Stimulated activated CD4-positive, alpha-beta T cell treated with anti-CD3 and anti-CD28 coated beads, Interleukin-1b, Interleukin-23, amount 100 ng/mL, for 1 hour (primary cell): ENCODE results near the gene CRTAP.
"Not testable (repeated sequence)": the region's sequence is repeated elsewhere in the genome, so short reads cannot be mapped to it uniquely, and the experiment has no call there.

Source experiments
- DNase-seq, 2 donors: peaks; one replicate each; pipeline ENCODE4 v3.0.0-alpha.2; 2020; ENCODE audit warnings: low read depth in 2 of 2

The CRTAP gene

GRCh38 chr3:33141006-33141405 lies 27.2 kb downstream of the CRTAP start:
- no peak for DNase-seq

GRCh38 chr3:33144433-33144832 lies 30.6 kb downstream of the CRTAP start:
- no peak for DNase-seq

- DNase-seq: no peak
Measured at GRCh38 chr3:33145221-33145900, 31.5 kb downstream of the CRTAP start.

- no peak for DNase-seq
Measured at GRCh38 chr3:33145901-33146580, 32.2 kb downstream of the CRTAP start.

- no peak for DNase-seq
Measured at GRCh38 chr3:33146791-33147445, 33.1 kb downstream of the CRTAP start.

DNA sequence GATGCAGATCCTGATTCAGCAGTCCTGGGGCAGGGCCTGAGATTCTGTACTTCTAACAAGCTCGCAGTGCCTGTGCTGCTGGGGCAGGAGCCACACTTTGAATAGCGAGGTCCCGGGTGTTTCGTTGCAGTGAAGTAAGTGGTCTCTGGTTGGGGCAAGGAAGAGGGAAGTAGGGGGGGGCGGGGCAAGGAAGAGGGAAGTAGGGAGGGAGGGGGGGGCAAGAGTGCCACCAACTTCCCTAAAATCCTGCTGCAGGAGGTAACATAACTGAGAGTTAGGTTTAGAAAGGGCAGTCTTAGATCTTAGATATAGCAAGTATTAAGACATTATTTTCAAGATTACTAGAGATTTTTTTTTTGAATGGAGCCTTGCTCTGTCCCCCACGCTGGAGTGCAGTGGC lies 35.5 kb downstream of the CRTAP start:
- DNase-seq: no peak

DNA sequence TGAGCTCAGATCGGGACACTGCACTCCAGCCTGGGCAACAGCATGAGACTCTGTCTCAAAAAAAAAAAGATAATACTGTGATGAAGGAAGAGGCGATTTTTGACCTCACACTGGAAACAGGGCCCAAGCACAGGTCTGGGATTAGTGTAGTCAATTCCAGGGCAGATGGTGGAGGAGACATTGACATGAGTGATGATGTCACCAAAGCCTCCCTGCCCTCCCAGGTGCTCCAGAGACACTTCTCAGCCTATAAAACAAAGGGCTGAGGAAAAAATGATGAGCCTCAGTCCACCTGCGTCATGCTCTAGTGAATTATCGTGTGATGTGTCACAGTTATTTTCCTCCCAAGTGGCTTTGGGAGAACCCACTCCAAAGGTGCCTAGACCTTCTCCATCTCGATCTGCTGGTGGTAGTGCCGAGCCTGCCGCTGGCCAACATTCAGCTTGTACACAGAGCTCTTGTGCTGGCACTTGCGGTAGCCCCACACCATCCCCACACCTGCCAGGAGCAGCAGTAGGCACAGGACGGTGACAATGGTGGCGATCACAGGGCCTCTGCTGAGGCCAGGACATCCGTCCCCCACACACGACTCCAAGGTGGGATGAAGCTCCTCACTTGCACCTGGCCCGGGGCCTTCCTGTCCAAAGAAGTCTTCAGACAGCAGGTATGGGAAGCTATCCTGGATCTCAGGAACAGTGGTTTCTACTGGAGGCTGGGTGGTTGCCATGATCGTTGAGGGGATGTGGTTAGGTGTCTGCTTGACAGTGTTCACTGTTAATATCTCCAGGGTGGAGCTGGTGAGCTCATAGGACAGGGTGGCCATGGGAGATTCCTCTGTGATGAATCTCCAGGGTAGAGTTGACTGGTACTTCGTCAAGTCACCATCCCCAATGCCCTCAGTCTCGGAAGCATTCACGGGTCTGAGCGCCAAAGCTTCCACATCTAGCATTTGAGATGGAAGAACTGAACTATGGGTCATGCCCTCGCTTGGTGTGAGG lies 38.8 kb downstream of the CRTAP start:
- no peak for DNase-seq

GRCh38 chr3:33153782-33154181 lies 40.0 kb downstream of the CRTAP start:
- no peak for DNase-seq

- no peak for DNase-seq
Measured at GRCh38 chr3:33155301-33155700, 41.5 kb downstream of the CRTAP start.

- no peak for DNase-seq
Measured at GRCh38 chr3:33159234-33159633, 45.4 kb downstream of the CRTAP start.

GRCh38 chr3:33159981-33160380 lies 46.2 kb downstream of the CRTAP start:
- DNase-seq: no peak

DNA sequence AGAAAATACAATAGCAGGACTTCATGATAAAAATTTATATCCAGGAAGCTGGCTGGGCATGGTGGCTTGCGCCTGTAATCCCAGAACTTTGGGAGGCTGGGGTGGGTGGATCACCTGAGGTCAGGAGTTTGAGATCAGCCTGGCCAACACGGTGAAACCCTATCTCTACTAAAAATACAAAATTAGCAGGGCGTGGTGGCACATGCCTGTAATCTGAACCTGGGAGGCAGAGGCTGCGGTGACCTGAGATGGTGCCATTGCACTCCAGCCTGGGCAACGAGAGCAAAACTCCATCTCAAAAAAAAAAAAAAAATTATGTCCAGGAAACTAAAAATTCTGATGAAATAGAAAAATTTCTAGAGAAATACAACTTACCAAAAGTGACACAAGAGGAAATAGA lies 48.8 kb downstream of the CRTAP start:
- DNase-seq: not testable (repeated sequence)

DNA sequence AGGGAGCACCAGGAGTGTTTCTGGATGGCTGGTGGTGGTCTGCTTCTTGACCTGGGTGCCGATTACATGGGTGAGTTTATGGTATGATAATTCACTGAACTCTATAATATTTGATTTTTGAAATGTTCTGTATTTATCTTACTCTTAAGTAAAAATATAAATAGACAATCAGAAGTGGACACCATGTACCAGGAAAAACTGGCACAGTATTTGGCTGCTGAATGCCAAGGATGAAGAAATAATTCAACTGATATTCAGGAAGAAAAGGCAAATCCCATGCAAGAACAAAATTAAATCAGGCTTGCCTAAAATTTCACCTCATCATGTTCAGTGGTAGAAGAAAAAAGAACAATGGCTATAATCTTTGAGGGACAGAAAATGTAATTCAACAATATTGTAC lies 51.6 kb downstream of the CRTAP start:
- DNase-seq: no peak

- no peak for DNase-seq
Measured at GRCh38 chr3:33166095-33166494, 52.3 kb downstream of the CRTAP start.

DNA sequence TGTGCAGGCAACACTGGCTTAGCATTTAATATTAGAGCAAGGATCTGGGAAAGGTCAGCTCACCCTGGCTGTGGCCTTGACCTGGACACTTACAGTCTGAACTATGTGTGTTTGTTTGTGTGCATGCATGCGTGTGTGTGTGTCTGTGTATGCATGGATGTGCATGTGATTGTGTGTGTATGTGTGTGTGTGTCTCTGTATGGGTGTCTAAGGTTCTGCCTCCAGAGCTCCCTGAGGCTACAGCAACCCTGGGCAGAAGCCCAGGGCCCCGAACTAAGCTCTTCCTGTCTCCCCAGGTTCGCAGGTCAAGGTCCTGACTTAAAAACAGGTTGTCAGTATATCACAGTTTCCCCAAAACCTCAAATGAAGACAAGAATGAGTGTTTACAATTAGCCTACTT lies 53.5 kb downstream of the CRTAP start:
- DNase-seq: no peak

GRCh38 chr3:33167716-33168336 lies 54.0 kb downstream of the CRTAP start:
- DNase-seq: no peak

GRCh38 chr3:33170531-33170930 lies 56.7 kb downstream of the CRTAP start:
- DNase-seq: no peak

DNA sequence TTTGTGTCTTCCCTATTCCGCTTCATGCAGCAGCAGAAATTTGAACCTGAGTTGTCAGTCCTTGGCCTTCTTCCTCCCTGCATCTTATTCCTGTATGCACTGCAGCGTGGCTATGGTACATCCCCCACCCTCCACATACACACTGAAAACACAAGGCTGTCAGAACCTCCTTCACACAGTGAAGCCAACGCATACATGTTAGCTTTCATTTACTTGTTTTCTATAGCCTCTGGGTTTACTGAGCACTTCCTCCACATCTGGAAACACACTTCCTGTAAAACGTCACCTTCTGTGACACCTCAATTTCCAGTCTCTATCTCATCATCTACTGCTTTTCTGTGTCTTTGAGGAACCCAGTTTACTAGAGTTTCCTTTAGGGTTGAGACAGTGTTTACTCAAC lies 57.8 kb downstream of the CRTAP start:
- no peak for DNase-seq

GRCh38 chr3:33173103-33173502 lies 59.3 kb downstream of the CRTAP start:
- no peak for DNase-seq

GRCh38 chr3:33173672-33174071 lies 59.9 kb downstream of the CRTAP start:
- no peak for DNase-seq

DNA sequence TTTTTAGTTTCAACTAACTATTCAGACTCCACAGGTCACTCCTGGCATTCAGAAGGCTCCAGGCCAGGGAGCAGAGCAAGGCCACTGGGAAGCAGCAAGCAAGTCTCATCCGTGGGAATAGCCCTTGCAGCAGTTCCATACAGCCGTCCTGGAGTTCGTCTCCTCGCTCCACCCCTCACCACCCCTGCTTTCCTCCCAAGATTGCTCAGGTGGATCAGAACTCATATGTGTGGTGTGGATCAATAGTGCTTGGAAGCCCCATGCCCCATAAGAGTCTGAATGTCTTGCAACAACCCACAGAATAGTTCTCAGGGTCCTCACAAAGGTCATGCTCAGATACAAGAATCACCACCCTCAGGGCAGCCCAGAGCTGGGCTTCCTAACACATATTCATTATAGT lies 60.3 kb downstream of the CRTAP start:
- DNase-seq: no peak
